ENCODE measurements around the gene NDOR1. TPM values are rescaled to one million over a fixed set of nuclear protein-coding genes. Genes with fewer than 3 reads are reported as not detected.
A peak's percentile ranks its signal among the peaks of the same experiment; 100 is the strongest.

Gene NDOR1
- total RNA-seq, 1 donor from 2014 or later: 3.0 TPM

DNA sequence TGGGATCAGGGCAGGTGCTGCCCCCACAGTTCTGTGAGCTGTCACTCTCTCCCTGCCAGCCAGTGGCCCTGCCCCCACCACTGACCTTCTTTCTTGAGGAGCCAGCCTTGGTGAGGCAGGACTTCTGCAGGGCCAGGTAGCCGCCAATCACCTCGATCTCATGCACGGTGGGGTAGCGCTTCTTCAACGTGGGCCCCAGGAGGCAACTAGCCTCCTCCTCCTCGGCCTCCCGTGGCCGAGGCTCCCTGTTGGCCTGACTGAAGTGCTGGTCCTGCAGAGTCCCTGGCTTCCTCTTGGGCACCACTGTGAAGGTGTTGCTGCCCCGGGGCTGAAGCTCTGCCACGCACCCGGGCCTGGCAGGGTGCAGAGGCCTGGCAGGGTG is 6.6 kb upstream of the NDOR1 start:
- no peak for DNase-seq

- no peak for DNase-seq
These were observed 5.9 kb upstream of the NDOR1 start for GRCh38 chr9:137199411-137200121.

DNA sequence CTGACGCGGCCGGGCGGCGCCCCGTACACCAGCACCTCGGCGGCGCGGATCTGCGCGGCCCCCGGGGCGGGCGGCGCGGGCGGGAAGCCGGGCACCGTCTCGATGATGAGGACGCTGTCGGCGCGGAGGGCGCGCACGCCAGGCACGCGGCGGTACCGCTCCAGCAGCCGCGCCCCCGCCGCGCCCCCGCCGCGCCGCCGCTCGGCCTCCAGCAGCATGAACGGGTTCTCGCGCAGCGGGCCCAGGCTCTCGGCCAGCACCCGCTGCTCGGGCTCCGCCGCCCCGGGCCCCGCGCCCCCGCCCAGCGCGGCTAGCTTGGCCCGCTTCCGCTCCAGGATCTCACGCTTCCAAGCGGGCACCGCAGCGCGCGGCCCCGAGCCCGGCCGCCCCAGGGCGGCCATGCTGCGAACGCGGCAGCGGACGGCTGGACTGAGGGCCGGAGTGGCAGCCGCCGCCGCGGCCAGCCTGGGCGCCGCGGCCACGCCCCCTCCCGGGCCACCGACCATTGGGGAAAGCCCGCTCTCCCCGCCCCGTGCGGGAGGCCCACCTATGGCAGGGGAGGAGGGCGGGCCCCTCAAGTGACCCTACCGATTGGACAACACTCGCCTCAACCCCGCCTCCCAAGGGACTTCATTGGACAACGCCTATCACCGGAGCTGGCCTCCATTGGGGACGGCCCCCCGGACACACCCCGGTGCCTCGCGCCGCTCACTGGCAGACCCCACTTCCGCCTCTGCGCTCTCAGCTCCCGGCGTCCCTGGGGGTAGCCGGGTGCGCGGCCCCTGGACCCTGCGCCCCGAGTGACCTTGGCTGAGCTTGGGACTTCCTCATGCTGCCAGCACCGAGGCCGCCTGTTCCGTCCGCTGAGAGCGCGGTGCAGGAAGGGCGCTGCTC is 4.9 kb upstream of the NDOR1 start, which contains the start of gene TPRN:
TSS of gene TPRN (minus strand) at position 431 of the 894 bp plus-strand sequence. CDS start at position 401, 30 bp downstream.
- peak; percentile 100 for DNase-seq

GRCh38 chr9:137201205-137201868 is 4.2 kb upstream of the NDOR1 start:
- no peak for DNase-seq

- no peak for DNase-seq
These were observed 2.5 kb upstream of the NDOR1 start for GRCh38 chr9:137202966-137203365.

- no peak for DNase-seq
These were observed 772 bp upstream of the NDOR1 start for GRCh38 chr9:137204731-137205125.

- no peak for DNase-seq
These were observed 1.1 kb downstream of the NDOR1 start for GRCh38 chr9:137206602-137207001.

- DNase-seq: no peak
These were observed 6.0 kb downstream of the NDOR1 start for GRCh38 chr9:137211532-137211931.

DNA sequence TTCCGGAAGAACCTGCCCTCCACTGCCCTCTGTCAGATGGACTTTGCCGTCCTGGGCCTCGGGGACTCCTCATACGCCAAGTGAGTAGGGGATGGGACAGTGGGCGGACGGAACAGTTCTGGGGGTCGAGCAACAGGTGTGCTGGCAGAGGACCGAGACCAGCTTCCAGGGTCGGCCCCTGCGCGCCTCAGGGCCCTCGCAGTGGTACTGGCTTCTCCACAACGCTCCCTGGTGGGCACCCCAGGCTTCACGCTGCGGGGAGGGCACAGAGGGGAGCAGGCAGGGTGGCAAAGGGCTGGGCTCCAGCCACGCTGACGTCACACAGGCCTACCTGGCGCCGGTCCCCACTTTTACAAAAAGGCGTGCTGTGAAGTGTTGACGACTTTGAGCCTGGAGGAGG is 7.0 kb downstream of the NDOR1 start:
- no peak for DNase-seq

- DNase-seq: no peak
These were observed 7.9 kb downstream of the NDOR1 start for GRCh38 chr9:137213160-137214060.

DNA sequence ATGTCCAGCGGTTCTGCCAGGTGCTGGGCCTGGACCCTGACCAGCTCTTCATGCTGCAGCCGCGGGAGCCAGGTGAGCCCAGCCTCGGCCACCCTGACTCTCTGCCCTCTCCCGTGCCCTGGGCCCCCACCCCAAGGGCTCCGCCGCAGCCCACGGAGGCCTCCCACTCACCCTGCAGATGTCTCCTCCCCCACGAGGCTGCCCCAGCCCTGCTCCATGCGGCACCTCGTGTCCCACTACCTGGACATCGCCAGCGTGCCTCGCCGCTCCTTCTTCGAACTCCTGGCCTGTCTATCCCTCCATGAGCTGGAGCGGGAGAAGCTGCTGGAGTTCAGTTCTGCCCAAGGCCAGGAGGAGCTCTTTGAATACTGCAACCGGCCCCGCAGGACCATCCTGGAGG is 9.1 kb downstream of the NDOR1 start:
- no peak for DNase-seq

DNA sequence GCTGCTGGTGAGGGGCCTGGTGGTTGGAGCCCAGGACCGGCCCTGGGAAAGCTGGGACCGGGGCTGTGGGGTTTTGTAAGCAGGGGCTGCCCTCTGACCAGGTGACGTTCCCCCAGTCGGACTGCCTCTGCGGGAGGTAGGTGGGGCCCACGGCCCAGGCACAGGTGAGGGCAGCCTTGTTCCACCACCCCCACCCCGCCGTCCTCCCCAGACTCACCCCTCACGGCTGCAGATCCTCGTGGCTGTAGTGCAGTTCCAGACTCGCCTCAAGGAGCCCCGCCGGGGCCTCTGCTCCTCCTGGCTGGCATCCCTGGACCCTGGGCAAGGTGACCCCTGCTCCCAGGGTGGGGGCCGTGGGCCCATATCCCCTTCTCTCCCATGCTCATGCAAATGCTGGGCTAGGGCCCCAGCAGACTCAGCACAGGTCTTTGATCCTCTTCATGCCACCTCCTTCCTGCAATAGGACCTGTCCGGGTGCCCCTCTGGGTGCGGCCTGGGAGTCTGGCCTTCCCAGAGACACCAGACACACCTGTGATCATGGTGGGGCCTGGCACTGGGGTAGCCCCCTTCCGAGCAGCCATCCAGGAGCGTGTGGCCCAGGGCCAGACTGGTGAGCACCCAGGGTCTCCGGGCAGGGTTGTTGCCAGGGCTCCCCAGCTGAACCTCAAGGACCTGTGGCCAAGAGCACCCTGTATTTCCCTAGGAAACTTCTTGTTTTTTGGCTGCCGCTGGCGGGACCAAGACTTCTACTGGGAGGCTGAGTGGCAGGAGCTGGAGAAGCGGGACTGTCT is 9.9 kb downstream of the NDOR1 start:
- no peak for DNase-seq

DNA sequence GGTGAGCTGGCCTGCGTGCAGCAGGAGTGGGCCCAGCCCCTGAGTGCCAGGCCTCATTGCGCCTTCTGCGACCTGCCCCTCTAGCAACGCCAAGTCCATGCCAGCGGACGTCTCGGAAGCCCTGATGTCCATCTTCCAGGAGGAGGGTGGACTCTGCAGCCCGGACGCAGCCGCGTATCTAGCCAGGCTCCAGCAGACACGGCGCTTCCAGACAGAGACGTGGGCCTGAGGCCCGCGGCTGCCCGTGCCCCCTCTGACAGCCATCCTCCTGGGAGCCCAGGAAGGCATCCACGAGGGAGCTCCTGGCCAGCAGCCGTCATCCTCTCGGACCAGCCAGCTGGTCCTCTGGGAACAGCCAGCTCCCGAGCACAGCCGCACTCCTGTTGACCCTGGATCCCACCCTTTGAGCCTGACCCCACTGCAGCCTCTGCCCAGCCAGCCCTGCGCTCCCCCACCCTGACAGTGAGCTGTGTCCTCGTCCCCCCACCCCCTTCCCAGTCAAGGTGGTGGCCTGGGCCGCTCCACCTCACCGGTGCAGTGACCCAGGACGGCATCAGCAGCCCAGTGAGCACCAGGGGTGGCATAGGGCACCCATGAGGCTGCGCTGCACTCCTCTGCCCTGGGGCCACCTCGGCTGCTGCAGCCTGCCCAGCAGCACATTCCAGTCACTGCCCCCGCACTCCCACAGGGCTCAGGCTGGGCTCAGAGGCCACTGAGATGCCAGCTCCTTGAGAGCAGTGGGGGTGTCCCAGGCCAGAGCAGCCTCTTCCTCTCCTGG is 10.9 kb downstream of the NDOR1 start:
- DNase-seq: no peak

DNA sequence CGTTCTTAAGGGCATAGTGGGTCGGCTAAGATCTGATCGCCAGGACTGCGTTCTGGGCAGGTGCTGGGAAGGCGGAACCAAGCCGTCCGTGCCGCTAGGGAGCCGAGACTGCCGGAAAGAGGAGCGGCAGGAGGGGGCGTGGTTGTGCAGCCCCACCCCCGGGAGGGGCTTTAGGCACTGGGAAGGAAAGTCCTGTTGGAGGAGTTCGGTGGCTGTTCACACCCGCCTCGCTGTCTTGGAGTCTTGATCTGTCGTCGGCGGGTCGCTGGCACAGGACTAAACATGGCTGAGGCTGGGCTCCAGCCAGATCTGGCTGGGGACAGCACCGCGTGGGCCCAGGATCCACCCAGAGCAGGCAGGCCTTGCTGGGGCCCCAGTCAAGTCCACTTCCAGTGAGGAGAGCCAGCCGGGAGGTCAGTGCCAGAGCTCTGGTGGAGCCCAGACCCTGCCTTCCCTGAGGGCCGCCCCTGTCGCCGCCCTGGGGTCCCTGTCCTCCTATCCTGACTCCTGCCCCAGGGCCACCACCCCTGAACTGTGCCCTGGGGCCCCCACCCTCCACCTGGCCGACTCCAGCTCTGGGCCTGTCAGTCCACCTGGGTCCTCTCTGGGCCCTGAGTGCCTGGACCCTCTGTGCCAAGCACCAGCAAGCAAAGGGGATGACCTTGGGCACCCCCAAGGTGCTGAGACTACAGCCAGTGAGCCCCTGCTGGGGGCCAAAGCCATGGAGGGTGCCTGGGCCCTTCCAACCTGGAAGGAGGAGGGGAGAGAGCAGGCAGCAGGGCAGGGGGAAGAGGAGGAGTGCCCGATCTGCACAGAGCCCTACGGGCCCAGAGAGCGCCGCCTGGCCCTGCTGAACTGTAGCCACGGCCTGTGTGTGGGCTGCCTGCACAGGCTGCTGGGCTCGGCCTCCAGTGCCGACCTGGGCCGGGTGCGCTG is 12.0 kb downstream of the NDOR1 start:
- DNase-seq: no peak

GRCh38 chr9:137218212-137218753 is 12.8 kb downstream of the NDOR1 start:
- DNase-seq: no peak

- no peak for DNase-seq
These were observed 13.3 kb downstream of the NDOR1 start for GRCh38 chr9:137218754-137219271.

- no peak for DNase-seq
These were observed 14.3 kb downstream of the NDOR1 start for GRCh38 chr9:137219757-137220316.

All from tongue (tissue), 2 donors.